GM19193 (cell line): ENCODE measurements around the gene POMGNT2.

Source experiments
- POLR2A ChIP-seq: IDR thresholded peaks from 4 replicates; pipeline ENCODE4 v1.6.1; 2011; ENCODE audit not compliant: insufficient read depth, insufficient read length; ENCODE audit errors: extremely low read depth

POMGNT2 gene

GRCh38 chr3:43048470-43048869 lies 57.4 kb downstream of the POMGNT2 start:
- TF ChIP-seq POLR2A = no peak

GRCh38 chr3:43046583-43046982 lies 59.3 kb downstream of the POMGNT2 start:
- TF ChIP-seq POLR2A = no peak

DNA sequence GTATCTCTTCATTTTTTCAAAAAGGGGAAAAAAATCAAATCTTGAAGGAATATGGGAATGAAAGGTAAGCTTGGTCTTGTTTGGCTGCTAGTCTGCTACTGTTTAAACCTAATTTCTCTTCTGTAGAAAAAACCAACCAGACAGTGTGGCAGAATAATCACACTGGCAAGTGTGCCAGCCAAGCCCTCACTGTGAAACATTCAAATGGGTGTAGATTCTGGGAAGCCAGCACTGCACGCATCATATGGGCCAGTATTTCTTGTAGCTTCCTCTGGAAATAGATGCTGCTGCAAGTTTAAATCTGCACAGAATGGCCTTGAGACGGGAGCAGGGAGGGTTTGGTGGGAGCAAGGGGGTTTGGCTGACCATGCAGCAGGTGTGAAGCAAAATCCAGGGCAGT lies 62.1 kb downstream of the POMGNT2 start:
- TF ChIP-seq POLR2A = no peak

GRCh38 chr3:43043071-43043766 lies 62.7 kb downstream of the POMGNT2 start:
- no peak for TF ChIP-seq POLR2A

GRCh38 chr3:43041517-43041916 lies 64.4 kb downstream of the POMGNT2 start:
- no peak for TF ChIP-seq POLR2A

- no peak for TF ChIP-seq POLR2A
Observed at GRCh38 chr3:43038010-43038409, 67.9 kb downstream of the POMGNT2 start.

GRCh38 chr3:43036621-43037423 lies 69.1 kb downstream of the POMGNT2 start:
- no peak for TF ChIP-seq POLR2A

- TF ChIP-seq POLR2A = no peak
Observed at GRCh38 chr3:43035801-43036365, 70.0 kb downstream of the POMGNT2 start.

DNA sequence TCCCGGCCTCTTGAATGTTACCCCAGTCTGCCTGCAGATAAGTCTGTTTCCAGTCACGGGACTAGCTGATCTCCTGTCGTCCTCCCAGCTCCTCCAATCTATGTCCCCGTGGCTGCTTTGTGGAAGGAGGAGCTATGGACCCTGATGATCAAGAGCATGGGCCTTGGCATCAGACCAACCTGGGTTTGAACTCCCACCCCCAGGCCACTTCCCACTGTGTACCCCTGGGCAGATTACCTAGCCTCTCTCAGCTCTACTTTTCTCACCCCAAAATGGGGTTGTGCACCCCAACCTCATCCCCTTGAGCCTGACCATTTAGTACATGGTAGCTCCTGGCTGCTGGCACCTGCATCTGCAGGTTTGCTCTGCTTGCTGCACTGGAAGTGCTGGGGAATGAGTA lies 71.0 kb downstream of the POMGNT2 start:
- TF ChIP-seq POLR2A = no peak

DNA sequence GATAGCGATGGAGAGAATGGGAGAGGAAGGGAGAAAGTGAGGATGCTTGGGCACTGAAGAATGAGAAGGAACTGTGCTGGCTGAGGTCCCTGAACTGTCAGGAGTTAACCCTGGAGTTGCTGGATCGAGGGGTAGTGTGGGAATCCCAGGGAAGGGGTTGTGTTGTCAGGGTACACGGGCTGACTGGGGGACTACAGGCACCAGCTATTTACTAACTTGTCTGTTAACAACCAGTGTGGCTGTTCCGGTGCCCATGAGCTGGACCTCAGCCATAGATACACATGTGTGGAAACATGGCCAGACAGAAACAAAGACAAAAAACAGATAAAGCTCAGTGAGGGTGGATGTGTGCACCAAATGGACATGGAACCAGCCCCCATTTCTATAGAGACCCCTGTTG lies 71.7 kb downstream of the POMGNT2 start:
- TF ChIP-seq POLR2A = no peak

- TF ChIP-seq POLR2A = no peak
Observed at GRCh38 chr3:43032646-43033628, 72.9 kb downstream of the POMGNT2 start.

GRCh38 chr3:43031889-43032545 lies 73.9 kb downstream of the POMGNT2 start:
- TF ChIP-seq POLR2A = no peak

GRCh38 chr3:43031485-43031884 lies 74.4 kb downstream of the POMGNT2 start:
- TF ChIP-seq POLR2A = no peak
